GM19324 (cell line): ENCODE results near the gene DUSP10.
A peak's percentile ranks its signal among the peaks of the same experiment; 100 is the strongest.

ENCODE experiments used
- ATAC-seq: cut with Tn5 transposase; IDR thresholded peaks from one replicate; pipeline ENCODE4 v1.9.1; 2021; ENCODE audit warnings: mild to moderate bottlenecking, moderate library complexity; ENCODE audit not compliant: unreplicated experiment, low FRiP score

DUSP10 gene

GRCh38 chr1:221766210-221766609 lies 24.3 kb upstream of the DUSP10 start:
- ATAC-seq, result no peak

DNA sequence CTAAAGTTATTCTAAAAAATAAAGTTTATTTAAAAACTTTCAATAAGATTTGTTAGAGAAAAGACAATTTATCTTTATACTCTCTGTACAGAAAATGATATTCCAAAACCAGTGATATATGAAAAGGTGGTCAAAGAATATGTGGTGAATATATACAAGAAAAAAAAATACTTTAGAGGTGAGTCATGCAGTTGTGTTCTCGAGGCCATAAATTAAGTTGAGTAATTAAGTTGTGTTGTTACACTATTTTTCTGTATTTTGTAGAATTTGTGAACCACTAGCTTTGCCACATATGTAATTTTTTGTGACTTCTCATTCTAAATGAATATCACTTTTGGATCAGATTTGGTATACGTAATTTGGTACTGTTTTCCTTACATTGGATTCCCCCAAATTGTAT lies 23.6 kb upstream of the DUSP10 start:
- no peak for ATAC-seq

- no peak for ATAC-seq
These were observed 20.2 kb upstream of the DUSP10 start for GRCh38 chr1:221762121-221762520.

- peak; percentile 69 for ATAC-seq
These were observed 19.6 kb upstream of the DUSP10 start for GRCh38 chr1:221761354-221762002.

DNA sequence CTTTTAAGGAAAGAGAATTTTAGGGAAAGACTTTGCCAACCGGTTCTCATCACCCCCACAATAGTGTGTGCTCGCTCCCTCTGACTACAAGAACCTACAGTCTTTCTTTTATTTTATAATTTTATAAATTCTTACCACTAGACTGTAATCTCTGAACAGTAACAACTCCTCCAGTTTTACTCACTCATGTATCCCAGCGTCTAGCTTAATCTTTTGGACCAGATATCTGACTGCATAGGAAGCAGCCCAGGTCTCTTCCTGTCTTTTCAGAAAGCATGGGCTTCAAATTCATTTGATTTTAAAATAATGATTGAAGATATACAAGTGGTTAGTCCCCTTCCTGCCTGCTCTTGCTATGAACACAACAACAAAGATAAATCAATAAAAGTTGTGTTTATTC lies 19.0 kb upstream of the DUSP10 start:
- ATAC-seq, result no peak

- no peak for ATAC-seq
These were observed 17.5 kb upstream of the DUSP10 start for GRCh38 chr1:221759436-221759835.

- ATAC-seq, result no peak
These were observed 16.6 kb upstream of the DUSP10 start for GRCh38 chr1:221758455-221758854.

- no peak for ATAC-seq
These were observed 15.1 kb upstream of the DUSP10 start for GRCh38 chr1:221756830-221757551.

- ATAC-seq, result peak; percentile 5
These were observed 11.9 kb upstream of the DUSP10 start for GRCh38 chr1:221753828-221754188.

GRCh38 chr1:221751226-221751887 lies 9.5 kb upstream of the DUSP10 start:
- ATAC-seq, result no peak

GRCh38 chr1:221748981-221749380 lies 7.1 kb upstream of the DUSP10 start:
- no peak for ATAC-seq

DNA sequence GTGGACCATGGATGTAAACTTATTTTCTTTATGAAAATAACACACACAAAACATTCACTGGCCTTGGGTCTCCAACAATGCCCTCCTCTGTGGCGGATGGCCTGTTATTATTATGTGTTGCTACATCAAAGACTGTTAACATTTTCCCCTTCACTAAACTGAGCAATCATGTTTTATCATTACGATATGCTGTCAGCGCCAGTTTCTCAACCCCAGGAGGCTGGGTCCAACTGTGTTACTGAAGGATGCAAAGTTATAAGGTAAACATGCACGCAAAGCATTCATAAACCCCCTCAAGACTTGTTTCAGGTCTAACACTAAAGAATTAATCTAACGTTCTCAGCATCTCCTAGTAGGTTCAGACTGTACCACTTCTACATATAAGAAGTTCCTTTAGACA lies 6.0 kb upstream of the DUSP10 start:
- no peak for ATAC-seq

GRCh38 chr1:221743416-221744208 lies 1.7 kb upstream of the DUSP10 start:
- no peak for ATAC-seq

GRCh38 chr1:221742555-221743415 lies 896 bp upstream of the DUSP10 start:
- peak; percentile 61 for ATAC-seq

DNA sequence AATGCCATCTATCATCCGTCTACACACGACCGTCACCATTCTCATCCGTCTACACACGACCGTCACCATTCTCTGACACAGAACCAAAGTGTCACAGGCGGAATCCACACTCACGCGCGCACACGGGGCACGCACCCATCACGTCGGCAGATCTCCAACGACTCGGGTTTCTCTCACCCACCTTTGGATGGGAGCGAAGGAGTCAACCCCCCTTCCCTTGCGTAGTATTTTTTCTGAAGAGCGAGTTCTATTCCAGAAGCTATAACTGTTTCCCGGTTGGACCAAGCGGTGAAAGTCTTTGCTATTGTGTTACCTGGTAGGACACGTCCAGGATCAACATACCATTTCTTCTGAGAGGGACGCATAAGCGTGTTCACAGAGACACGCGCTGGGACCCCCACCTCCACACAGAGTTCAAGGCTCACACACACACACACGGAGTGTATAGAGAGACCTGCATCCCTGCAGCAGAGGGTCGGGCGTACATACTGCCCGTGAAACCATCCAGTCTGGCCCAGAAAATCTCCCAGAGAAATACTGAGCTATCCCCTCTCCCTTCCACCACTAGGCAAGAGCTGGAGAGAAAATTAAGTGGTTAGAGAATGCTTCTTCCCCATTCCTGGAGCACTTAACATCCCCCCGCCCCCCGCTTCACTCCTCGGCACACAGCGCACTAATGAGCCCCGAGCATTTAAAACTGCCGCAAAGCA lies 741 bp downstream of the DUSP10 start:
- no peak for ATAC-seq

DNA sequence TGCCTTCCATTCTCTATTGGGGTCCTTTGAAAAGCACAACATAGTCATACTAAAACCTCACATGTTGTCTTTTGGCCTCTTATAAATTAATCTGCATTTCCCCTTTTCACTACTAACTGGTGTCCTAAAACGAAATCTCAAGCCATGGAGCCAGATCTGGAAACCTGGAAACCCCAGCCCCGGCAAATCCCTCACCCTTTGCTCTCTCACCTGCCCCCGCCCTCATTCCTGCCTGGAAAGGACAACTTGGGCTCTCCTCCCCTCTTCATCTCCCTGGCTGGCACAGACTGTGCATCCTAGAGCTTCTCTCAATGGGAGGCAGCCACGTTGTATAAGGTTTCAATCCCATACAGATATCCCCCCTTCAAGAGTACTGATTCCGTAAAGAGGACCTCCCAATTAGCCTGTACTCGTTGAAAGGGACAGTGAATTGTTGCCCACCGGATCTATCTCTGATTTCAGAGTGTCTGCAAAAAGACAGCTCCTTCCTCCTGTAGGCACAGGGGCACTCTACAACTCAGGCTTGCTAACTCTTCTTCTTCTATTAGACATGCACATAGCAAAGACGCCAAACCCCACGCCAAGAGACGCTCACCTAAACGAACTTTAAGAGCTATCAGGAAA lies 1.4 kb downstream of the DUSP10 start:
- ATAC-seq, result no peak

DNA sequence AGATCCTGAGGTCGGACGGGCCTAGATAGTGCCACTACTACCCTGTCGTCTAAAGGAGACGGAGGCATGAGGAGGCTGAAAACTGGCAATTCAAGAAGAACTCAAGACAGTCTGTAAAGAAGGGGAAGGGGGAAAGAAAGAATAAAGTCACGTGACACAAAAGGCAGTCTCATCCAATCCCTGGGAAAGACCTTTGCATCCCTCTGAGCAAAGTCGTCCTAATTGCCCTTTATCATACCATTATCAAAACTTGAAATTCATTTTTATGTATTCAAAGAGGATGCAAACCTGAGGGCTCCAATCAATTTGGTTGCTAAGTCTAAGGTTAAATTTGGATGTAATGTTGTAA lies 2.2 kb downstream of the DUSP10 start:
- no peak for ATAC-seq

GRCh38 chr1:221739018-221739676 lies 2.7 kb downstream of the DUSP10 start:
- ATAC-seq, result no peak

DNA sequence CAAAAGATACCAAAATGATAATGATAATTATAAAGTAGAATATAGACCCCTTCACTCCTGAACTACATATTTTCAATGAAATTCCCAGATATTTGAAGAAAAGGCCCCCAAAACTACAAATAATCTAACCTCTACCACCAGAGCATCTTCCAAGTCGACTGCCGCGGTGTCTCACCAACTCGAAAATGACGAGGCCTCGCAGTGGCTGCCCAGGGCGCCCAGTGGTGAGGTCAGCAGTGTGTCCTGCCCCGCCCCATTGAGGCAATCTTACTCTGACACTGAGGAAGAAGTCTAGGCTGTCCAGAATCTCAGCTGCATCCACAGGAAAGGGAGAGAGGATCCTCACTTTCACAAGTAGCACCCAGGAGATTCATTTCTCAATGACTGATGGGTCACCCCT lies 5.2 kb downstream of the DUSP10 start:
- ATAC-seq, result no peak
